ENCODE results near the gene PPP1R12A.
"Not testable (repeated sequence)": the region's sequence is repeated elsewhere in the genome, so short reads cannot be mapped to it uniquely, and the experiment has no call there.

The PPP1R12A gene

GRCh38 chr12:79841248-79841877 is 93.5 kb downstream of the PPP1R12A start:
- DNase-seq = no peak

GRCh38 chr12:79838359-79838758 is 96.5 kb downstream of the PPP1R12A start:
- no peak for DNase-seq

- DNase-seq = no peak
These were observed 97.3 kb downstream of the PPP1R12A start for GRCh38 chr12:79837575-79837974.

GRCh38 chr12:79835377-79835843 is 99.5 kb downstream of the PPP1R12A start:
- no peak for DNase-seq

GRCh38 chr12:79834712-79835376 is 100.1 kb downstream of the PPP1R12A start:
- DNase-seq = no peak

- DNase-seq = no peak
These were observed 104.5 kb downstream of the PPP1R12A start for GRCh38 chr12:79830440-79830839.

GRCh38 chr12:79828924-79829323 is 106.0 kb downstream of the PPP1R12A start:
- DNase-seq = no peak

- DNase-seq = no peak
These were observed 107.4 kb downstream of the PPP1R12A start for GRCh38 chr12:79827484-79827883.

- DNase-seq = no peak
These were observed 108.4 kb downstream of the PPP1R12A start for GRCh38 chr12:79826267-79827128.

GRCh38 chr12:79822475-79822874 is 112.4 kb downstream of the PPP1R12A start:
- no peak for DNase-seq

GRCh38 chr12:79818856-79819255 is 116.0 kb downstream of the PPP1R12A start:
- no peak for DNase-seq

- DNase-seq = not testable (repeated sequence)
These were observed 150.4 kb downstream of the PPP1R12A start for GRCh38 chr12:79784366-79785065.

GRCh38 chr12:79782172-79782900 is 152.6 kb downstream of the PPP1R12A start:
- no peak for DNase-seq

GRCh38 chr12:79778802-79779448 is 156.0 kb downstream of the PPP1R12A start:
- DNase-seq = no peak

GRCh38 chr12:79776111-79776510 is 158.8 kb downstream of the PPP1R12A start:
- no peak for DNase-seq

GRCh38 chr12:79775355-79776027 is 159.4 kb downstream of the PPP1R12A start:
- DNase-seq = no peak

- DNase-seq = no peak
These were observed 161.0 kb downstream of the PPP1R12A start for GRCh38 chr12:79773896-79774295.

GRCh38 chr12:79769860-79770485 is 164.9 kb downstream of the PPP1R12A start:
- DNase-seq = no peak

GRCh38 chr12:79769189-79769859 is 165.6 kb downstream of the PPP1R12A start:
- no peak for DNase-seq

All from DMS153 (cell line).